ENCODE measurements around the gene ADCYAP1R1.

DNA sequence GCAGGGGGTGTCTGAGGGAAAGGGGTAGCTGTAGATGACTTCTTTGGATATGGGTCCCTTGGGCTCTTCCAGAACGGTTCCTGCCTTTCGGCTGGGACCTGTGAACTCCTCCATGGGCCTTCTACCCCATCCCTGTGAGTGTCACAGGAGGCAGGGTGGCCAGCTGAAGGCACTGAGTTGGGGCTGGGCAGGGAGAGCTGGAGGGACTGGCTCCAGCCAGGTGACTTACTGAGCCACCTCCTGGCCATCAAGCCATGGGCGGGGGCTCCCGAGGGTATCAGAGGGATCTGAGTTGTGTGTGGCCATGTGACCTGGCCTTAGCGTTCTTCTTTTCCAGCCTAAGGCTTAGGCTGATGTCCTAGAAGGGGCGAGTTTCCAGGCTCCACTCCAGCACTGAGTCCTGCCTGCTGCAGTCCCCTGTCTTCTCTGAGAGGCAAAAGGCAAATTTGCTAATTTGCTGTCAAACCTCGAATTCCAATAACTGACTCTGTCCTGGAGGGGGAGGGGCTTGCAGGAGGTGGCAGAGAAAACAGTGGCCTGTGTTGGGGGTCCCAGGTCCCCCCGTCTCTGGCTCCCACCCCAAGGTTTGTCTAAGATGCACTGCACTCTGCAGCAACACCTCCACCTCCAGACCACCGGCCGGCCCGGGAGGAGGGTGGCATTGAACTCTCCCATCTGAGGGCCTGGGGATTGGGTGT lies 27.2 kb downstream of the ADCYAP1R1 start:
- TF ChIP-seq EP300 (IDR thresholded peaks at IDR 0.05; ENCODE audit: low read depth): no peak
- no peak for TF ChIP-seq POLR2A (IDR thresholded peaks at IDR 0.05)
- TF ChIP-seq, protein P1, sequence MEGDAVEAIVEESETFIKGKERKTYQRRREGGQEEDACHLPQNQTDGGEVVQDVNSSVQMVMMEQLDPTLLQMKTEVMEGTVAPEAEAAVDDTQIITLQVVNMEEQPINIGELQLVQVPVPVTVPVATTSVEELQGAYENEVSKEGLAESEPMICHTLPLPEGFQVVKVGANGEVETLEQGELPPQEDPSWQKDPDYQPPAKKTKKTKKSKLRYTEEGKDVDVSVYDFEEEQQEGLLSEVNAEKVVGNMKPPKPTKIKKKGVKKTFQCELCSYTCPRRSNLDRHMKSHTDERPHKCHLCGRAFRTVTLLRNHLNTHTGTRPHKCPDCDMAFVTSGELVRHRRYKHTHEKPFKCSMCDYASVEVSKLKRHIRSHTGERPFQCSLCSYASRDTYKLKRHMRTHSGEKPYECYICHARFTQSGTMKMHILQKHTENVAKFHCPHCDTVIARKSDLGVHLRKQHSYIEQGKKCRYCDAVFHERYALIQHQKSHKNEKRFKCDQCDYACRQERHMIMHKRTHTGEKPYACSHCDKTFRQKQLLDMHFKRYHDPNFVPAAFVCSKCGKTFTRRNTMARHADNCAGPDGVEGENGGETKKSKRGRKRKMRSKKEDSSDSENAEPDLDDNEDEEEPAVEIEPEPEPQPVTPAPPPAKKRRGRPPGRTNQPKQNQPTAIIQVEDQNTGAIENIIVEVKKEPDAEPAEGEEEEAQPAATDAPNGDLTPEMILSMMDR (IDR thresholded peaks at IDR 0.05): no peak
- TF ChIP-seq POLR2AphosphoS5 (IDR thresholded peaks at IDR 0.05): no peak
